Tongue (tissue), 2 donors: ENCODE measurements around the gene SYNPO. TPM values are rescaled to one million over a fixed set of nuclear protein-coding genes. Genes with fewer than 3 reads are reported as not detected.

Source experiments
- DNase-seq: peaks from one replicate; pipeline ENCODE4 v3.0.0-alpha.2; 2015
- total RNA-seq: library from RNA; depleted of rRNA; stranded (reverse); fragments of >200 nt; gene quantifications from one replicate; pipeline ENCODE4 v1.2.3, GENCODE V29; 2014

SYNPO gene
- total RNA-seq, 1 donor from 2014 or later = 36.6 TPM

- no peak for DNase-seq
These were observed 50.3 kb downstream of the SYNPO start for GRCh38 chr5:150690760-150691159.

- DNase-seq = no peak
These were observed 51.8 kb downstream of the SYNPO start for GRCh38 chr5:150692276-150692675.

GRCh38 chr5:150694612-150695011, 54.2 kb downstream of the SYNPO start:
- no peak for DNase-seq

GRCh38 chr5:150700246-150700593, 59.8 kb downstream of the SYNPO start:
- DNase-seq = no peak

GRCh38 chr5:150700594-150701377, 60.3 kb downstream of the SYNPO start, which contains the start of gene RBM22:
Gene RBM22 (minus strand): TSS chr5:150701062. CDS start chr5:150700985, 77 bp downstream.
- peak; percentile 98 for DNase-seq

- no peak for DNase-seq
These were observed 63.3 kb downstream of the SYNPO start for GRCh38 chr5:150703762-150704161.

- DNase-seq = no peak
These were observed 66.4 kb downstream of the SYNPO start for GRCh38 chr5:150706776-150707390.

Other genes with a start within 250 kb of the SYNPO start
- gene CD74, start 227.8 kb upstream of the SYNPO start, total RNA-seq = 75.4 TPM
- gene RPS14, start 190.9 kb upstream of the SYNPO start, total RNA-seq = 2,580 TPM
- 91.4 TPM for gene NDST1, start 132.5 kb upstream of the SYNPO start, total RNA-seq
- 51.5 TPM for gene MYOZ3, start 20.6 kb downstream of the SYNPO start, total RNA-seq
- 37.2 TPM for gene RBM22, start 60.4 kb downstream of the SYNPO start, total RNA-seq
- 64.5 TPM for gene DCTN4, start 118.4 kb downstream of the SYNPO start, total RNA-seq
- 7.8 TPM for gene SMIM3, start 138.1 kb downstream of the SYNPO start, total RNA-seq
- not detected for gene IRGM, start 205.9 kb downstream of the SYNPO start, total RNA-seq